ENCODE data around the gene XIRP1.
"Not testable (repeated sequence)": the region's sequence is repeated elsewhere in the genome, so short reads cannot be mapped to it uniquely, and the experiment has no call there.

Gene XIRP1

GRCh38 chr3:39185959-39186691 is 6.3 kb downstream of the XIRP1 start:
- DNase-seq (ENCODE audit: low read depth, low spot score) = no peak

- DNase-seq (ENCODE audit: low read depth, low spot score) = no peak
Observed at GRCh38 chr3:39185326-39185958, 7.0 kb downstream of the XIRP1 start.

DNA sequence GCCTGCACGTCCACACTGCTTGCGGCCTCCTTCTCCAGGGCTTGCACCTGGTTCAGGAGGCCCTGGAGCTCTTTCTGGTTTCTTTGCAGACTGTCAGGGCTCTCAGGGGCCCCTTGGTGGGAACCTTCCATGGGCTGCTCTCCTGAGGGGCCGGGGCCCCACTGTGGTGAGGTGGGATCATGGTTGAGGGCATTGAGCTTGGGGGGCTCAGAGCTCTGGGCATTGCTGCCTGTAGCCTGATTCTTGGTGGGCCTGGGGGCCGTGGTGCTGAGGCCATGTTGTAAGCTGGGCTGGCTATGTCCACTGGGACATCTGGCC is 7.5 kb downstream of the XIRP1 start:
- DNase-seq (ENCODE audit: low read depth, low spot score) = no peak

DNA sequence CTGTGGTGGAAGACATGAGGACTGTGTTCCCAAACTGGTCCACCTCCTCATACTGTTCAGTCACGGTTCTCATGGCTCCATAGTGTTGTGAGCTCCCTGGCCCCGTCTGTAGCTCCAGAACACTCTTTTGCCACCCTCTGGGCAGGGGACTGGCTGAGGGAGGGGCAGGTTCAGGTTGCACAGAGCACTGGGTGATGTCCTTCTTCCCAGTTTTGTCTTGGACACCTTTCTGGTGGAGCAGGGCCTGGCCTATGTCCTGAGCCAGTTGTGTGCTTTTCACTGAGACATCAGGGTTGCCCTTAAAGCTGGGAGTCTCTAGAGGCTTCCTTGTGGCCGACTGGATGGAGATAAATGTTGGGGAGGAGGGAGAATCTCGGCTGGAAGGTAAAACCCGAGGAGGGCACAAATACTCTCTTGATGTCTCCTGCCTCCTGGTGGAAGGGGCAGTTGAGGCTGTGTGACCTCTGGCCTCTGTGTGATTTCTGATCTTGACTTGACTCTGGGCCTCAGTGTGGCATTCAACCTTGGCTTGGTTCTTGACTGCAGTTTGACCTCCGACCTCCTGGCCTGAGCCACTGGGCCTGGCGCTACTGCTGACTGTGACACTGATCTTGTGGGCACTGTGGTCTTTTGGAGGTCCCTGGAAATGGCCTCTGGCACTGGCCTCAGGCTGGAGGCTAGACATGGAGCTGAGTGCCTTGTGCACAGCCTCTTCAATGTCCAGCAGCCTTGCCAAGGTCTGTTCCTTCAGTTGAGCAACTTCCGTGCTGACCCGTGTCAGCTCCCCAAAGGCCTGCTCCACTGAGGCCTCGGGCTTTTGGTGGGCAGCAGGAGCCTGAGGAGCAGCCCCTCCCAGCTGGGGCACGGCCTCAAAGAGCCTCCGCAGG is 8.1 kb downstream of the XIRP1 start:
- DNase-seq (ENCODE audit: low read depth, low spot score) = no peak

GRCh38 chr3:39183211-39184080 is 8.9 kb downstream of the XIRP1 start:
- no peak for DNase-seq (ENCODE audit: low read depth, low spot score)

DNA sequence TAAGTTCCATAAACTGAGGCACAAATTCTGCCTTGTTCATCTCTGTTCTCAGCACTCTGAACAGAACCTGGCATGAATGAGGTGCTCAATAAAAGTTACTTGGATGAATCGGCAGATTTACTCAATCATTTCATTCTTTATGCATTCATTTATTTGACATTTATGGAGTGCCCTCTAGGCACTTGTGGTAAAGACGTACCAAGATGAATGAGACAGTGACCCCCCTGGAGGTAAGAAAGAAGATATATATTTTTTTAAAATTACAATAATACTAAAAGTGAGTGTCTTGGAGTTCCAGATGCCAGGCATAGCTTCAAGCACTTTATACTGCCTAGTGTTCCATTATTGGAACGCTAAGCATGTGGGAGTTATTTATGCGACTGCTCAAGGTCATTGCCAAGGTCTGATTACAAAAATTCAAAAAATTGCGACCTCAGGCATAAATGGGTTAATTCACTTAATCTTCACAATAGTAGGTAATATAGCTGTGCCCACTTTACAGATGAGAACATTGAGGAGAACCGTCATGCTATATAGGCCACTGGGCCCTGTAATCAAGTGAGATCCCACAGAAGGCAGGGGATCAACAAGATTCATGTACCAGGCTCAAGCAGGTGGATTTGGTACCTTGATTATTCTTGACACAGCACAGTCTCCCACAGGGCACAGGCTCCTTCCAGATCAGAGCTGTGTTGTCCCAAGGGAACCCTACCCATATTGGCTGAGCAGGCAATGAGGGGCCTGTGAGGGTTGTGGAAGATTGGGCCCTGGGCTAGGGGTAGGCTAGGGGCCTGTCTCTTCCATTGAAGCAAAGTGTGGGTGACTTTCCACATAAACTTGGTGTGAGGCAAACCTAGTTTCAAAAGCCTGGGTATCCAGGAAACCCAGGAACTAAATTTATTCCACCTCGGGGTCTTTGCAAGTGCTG is 10.7 kb downstream of the XIRP1 start:
- no peak for DNase-seq (ENCODE audit: low read depth, low spot score)

GRCh38 chr3:39180546-39181346 is 11.6 kb downstream of the XIRP1 start:
- DNase-seq (ENCODE audit: low read depth, low spot score) = peak; percentile 80

GRCh38 chr3:39180183-39180545 is 12.2 kb downstream of the XIRP1 start:
- no peak for DNase-seq (ENCODE audit: low read depth, low spot score)

DNA sequence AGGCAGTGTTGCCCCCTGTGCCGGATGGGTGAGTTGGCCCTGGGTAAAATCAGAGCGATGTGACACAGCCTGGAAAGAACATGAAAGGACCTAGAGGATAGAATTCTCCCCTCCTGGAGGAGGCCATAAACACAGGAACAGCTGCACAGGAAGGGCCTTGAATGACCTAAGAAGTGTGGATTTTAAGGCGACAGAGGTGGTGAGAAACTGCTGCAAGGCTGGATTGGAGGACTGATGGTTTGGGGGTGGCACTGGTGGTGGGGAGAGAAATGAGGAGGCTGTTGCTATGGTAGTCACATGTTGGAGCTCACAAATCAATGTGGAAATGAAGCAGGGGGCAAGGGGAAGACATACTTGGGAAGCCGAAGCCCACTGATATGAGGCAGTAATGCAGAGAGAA is 13.8 kb downstream of the XIRP1 start:
- DNase-seq (ENCODE audit: low read depth, low spot score) = no peak

GRCh38 chr3:39177708-39178332 is 14.6 kb downstream of the XIRP1 start:
- peak; percentile 48 for DNase-seq (ENCODE audit: low read depth, low spot score)

- DNase-seq (ENCODE audit: low read depth, low spot score) = no peak
Observed at GRCh38 chr3:39176025-39176714, 16.2 kb downstream of the XIRP1 start.

DNA sequence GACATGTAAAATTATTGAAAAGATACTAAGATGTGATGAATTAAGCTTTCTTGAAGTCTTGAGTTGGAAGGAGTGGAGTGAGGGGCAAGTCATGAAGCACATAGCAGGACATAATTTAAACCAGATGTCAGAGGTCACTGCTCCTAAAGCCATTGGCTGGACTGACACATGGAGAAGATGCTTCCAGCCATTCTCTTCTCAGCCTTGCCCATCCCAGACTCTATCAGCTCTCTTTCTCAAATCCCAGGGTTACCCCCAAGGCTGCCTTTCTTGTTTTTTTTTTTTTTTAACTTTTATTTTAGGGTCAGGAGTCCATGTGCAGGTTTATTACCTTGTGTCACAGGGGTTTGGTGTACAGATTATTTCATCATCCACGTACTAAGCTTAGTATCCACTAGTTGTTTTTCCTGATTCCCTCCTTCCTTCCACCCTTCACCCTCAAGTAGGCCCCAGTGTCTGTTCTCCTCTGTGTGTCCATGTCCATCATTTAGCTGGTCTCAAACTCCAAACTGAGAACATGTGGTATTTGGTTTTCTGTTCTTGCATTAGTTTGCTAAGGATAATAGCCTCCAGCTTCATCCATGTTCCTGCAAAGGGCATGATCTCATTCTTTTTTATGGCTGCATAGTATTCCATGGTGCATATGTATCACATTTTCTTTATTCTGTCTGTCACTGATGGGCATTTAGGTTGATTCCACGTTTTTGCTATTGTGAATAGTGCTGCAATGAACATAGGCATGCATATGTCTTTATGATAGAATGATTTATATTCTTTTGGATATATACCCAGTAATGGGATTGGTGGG is 18.9 kb downstream of the XIRP1 start:
- DNase-seq (ENCODE audit: low read depth, low spot score) = no peak

DNA sequence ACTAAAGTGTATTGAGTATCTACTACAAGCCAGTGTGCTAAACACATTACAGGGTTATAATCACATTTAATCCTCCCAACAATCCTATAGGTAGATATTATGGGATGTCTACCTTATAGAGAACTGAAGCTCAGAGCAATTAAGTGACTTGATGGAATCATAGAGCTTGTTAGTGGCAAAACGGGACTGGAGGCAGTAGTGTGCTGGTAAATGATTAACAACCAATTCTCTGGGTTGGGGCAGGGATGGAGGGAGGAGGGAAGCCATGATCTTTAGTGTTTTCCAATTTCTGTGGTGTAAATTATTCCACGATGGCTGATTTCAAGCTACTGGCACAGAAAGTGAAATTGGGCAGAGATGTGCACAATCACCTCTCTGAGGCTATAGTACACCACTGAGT is 20.5 kb downstream of the XIRP1 start:
- DNase-seq (ENCODE audit: low read depth, low spot score) = no peak

DNA sequence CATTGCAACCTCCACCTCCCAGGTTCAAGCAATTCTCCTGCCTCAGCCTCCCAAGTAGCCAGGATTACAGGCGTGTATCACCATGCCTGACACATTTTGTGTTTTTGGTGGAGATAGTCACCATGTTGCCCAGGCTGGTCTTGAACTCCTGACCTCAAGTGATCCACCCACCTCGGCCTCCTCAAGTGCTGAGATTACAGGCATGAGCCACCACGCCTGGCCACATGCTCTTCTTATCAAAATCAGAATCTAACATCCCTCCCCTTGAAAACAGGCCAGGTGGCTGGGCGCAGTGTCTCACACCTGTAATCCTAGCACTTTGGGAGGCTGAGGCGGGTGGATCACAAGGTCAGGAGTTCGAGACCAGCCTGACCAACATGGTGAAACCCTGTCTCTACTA is 21.5 kb downstream of the XIRP1 start:
- not testable (repeated sequence) for DNase-seq (ENCODE audit: low read depth, low spot score)

DNA sequence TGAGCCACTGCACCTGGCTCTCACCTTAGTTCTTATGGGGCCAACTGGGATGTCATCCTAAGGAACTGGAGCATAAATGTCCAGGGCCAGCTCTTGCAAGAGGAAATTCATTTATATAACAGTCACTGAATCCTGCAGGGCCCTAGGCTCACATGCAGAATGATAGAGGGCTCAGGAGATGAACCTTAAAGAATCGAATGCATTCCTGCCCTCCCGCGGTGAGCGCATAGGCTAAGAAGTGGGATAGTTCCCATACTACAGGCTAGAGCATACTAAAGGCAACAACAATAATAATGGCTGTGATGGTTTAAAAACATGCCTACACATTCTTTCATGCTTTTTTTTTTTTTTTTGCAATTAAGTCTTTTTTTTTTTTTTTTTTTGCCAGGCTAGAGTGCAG is 21.9 kb downstream of the XIRP1 start:
- DNase-seq (ENCODE audit: low read depth, low spot score) = no peak

GRCh38 chr3:39169712-39170111 is 22.7 kb downstream of the XIRP1 start:
- no peak for DNase-seq (ENCODE audit: low read depth, low spot score)

DNA sequence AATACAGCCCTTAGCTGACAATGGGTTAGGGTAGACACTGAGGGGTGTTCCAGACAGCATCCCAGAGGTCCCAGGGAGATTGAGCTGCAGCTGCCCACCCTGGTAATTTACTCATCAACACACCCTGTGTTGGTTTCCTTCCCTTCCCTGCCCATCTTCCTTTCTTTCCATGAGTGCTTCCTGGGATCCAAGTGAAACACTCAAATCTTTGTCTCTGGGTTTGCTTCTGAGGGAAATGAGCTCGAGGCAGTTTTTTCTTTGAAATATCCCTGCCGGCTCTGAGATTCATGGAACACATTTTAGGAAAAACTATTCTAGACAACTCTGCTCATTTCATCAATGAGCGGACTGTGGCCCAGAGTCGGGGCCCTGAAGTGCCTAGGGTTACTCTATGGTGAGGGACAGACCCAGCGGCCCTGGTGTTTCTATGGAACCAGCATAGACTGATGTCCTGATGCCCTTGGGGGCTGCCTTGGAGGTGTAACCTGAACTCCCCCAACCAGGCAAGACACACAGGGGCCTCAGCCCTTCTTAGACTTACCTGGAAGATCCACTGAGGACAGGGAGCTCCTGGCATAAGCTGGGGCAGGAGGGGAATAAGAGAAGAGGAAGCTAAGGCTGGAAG is 24.1 kb downstream of the XIRP1 start:
- DNase-seq (ENCODE audit: low read depth, low spot score) = no peak

Measured in activated CD4-positive, CD25-positive, alpha-beta regulatory T cell treated with anti-CD3 and anti-CD28 coated beads, Interleukin-2, amount 50 U/mL, for 16 hours (primary cell).